LHCN-M2 (cell line): Measurements from ENCODE around the gene AFTPH. TPM values are rescaled to one million over a fixed set of nuclear protein-coding genes. Genes with fewer than 3 reads are reported as not detected.

Experiments used
- DNase-seq: peaks from one replicate; pipeline ENCODE4 v3.0.0-alpha.2; 2012; ENCODE audit warnings: low read depth
- total RNA-seq: library from RNA; depleted of rRNA; stranded (reverse); fragments of >200 nt; gene quantifications from 2 replicates; pipeline ENCODE4 v1.2.3, GENCODE V29; 2014; rRNA removed

Gene AFTPH
- total RNA-seq, 1 experiment from 2014 or later: 16.1 TPM

DNA sequence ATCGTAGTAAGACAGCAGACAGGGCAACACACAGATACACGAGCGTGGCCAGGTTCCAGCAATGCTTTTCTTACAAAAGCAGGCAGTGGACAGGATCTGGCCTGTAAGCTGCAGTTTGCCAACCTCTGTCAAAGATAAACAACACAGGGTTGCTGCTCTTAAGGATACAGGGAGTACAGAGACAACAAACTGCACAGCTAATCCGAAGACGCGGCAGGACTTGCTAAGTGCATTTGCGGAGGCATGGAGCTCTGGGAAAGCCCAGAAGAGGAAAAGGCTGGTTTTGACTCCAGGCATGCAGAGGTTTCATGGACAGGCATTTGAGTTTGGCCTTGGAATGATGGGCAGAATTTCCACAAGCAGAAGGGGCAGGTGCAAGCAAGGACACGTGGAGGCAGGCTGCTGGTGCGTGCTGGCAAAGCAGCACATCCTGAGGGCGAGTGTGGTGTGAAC lies 105.2 kb downstream of the AFTPH start:
- DNase-seq: no peak

DNA sequence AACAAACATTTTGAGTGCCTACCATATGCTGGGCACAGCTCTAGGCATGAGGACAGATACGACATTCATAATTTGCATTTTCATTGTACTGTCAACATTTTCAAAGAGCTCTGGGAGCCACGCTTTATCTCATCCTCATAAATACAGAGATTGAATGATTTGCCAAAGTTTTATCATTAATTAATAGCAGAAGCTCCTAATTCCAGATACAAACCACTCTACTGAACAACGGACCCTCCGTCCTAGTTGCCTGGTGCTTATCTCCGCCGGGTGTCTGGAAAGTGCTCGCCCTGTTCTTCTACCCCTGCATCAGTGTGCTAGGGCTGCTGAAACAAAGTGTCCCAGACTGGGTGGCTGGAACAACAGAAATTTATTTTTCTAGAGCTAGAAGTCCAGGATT lies 105.7 kb downstream of the AFTPH start:
- no peak for DNase-seq

GRCh38 chr2:64630752-64631151 lies 106.6 kb downstream of the AFTPH start:
- DNase-seq: no peak

DNA sequence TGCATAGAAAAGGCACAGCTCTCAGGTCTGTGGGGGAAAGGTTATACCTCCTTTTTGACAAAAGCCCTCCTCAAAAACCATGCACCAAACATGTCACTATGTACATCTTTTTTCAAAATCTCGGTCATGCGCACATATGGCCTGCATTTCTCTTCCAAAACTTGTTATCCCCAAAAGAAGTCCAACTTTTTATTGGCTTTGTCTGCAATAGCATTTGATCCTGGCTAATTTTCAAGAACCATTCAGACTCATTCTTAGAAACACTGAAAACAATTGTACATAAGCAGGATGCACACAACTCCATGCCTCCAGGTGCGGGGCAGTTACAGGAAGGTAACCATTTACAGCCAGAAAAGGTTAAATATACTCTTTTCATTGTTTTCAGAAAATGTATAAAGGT lies 107.6 kb downstream of the AFTPH start:
- no peak for DNase-seq

DNA sequence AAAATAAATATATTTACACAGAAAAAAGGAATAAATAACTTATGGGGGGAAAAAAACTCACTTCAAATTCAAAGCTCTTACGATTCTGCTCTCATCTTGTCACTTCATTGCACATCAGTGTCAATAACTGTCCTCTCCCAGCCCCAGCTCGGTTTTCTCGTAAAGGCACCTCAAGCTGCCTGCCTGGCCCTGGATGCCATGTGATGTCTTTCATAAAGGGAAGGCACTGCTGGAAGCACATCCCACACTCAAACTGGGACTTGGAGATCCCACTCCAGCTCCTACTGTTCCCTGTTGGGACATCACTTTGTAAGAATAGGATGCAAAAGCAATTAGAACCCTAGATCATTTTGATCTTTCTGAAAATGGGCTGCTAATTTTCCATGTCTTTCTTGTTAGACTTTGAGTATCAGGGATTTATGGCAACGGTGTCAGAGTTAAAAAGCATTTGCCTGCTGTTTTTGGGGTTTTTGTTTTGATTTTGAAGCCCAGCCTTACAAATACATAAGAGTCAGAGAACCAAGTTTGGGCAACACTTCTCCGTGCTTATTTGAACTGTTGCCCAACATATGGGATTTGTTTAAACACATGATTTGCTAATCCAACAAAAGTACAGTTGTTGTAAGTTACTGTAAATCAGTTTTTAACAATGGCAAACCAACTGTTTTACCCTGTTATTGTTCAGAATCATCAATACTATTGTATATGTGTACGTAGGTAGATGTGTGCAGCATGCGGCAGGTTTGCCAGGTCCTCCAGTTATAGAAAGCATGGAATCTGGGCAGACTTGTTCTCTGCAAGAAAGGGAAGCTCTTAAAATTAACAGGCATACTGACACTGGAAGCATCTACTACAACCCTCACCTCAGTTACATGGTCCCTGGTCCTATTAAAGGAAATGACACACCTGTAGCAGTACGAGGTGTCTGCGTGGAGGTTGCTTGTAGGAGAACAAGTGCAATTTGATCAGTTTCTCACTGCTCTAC lies 109.0 kb downstream of the AFTPH start:
- DNase-seq: no peak

DNA sequence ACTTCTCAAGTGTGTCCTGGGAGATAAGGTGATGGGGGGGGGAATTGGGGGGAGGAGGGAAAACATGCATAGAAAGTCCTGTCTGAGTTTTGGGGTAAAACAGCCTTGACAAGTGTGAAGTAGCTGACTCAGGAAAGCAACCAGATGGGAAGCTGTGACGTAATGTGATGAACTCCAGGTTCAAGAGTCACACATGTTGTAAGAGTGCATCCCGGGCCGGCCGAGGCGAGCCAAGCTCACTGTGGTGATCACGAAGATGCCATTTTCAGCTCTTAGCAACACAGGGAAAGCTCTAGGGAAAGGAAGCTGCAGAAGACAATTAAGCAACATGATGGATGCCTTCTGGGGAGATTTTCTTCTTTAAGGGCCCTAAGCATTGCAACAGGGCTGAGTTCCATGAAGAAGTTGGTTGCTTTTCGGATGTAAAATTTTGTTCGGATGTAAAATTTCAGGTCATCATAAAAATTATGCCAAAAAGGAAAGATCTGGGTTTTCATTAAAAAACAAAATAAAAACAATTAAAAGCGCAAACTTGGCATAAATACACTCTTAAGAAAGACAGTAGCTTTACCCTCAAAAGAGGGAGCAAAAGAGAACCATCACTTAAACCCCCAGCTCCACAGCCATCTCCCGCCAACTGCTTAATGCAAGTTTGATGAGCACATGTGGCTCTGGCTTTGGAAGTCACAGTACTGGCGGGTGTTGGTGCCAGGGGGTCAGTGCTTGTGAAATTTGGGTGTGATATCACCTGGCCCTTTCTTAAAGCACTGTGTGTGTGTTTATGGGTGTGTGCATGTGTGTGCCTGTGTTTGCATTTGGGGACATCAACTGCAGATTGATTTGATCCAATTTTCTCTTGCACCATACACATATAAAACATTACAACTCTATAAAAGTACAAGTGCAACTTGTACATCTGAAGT lies 110.5 kb downstream of the AFTPH start:
- no peak for DNase-seq

DNA sequence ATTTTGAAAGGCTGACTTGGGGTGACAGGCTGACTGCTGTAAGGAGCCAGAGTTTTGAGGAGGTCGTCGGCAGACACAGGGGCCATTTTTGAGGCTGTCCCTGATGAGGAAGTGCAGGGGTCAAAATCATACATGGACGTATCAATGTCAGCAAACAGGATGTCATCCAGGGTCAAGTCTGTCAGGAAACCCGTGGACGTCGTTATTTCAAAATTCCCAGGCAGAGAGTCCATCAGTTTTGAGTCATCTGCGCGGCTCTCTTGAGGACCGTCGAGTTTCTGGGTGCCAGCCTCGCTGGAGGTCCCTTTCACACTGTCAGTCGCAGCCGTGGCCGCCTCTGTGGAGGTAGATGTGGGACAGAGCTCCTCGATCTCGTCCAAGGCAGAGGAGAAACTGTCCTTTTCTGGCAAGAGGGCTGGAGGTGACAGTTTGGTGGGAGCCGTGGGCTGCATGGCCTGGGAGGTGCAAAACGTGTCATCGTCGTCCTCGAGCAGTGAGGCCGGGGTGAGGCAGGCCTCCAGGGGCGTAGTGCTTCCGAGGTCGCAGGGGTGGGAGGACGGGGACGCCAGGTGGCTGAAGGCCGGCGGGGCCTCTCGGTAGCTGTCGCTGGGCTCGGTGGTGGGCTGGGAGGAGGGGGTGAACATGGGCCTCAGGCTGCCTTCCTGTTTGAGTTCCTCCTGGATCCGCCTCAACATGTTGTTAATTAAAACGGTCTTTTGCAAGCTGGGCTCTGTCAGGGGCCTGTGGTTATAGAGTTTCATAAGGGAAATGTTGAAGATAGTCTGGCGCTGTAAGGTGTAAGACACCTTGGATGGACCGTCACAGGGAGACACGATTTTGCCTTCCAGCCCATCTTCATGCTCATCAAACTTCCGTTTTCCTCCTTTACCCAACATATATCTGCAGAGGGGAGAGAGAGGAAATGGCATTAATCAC lies 112.1 kb downstream of the AFTPH start:
- no peak for DNase-seq

DNA sequence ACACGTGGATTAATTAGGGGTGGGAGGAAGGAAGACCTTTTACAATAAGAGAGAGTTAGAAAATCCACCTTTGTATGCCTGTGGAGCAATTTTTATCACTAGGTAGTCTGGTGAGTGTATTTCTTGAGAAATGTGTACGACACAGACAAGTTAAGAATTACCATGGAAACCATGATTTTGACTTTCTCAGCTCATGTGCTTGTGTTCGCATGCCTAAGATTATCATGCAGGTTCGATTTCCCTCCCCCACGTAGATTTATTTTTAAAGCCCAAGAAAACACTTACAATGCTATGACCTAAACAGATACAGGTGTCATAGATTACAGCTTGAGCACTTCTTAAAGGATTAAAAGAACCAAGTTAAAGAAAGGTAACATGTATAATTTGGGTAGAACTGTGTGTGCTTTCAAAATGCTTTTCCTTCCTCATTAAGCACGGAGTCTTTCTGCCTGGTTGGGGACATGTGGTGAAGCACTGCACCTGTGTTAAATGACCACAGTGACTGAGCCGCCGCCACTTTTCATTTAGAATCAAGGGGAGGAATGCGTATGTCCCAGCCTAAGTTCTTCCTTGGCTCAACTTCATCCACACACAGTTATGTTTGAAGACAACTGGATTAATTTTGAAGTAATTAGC lies 113.0 kb downstream of the AFTPH start:
- no peak for DNase-seq

GRCh38 chr2:64637931-64638330 lies 113.8 kb downstream of the AFTPH start:
- DNase-seq: no peak

- no peak for DNase-seq
These were observed 114.5 kb downstream of the AFTPH start for GRCh38 chr2:64638502-64639120.

DNA sequence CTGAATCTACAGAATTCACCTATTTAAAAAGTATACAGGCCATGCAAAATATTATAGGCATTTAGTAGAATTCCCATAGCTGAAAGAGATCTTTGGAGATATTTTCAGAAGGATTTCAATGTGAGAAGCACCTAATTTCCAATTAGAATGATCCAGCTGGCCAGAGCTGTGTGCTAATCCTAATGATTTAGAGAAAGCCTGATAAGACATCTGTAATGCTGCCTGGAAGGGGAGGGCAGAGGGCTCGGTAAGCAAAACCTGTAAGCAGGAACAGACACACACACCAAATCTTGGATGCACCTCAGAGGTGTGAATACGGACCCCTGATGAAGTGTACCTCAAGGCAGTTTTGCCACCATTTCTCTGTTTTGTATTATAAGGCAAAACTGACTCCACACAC lies 115.6 kb downstream of the AFTPH start:
- no peak for DNase-seq

DNA sequence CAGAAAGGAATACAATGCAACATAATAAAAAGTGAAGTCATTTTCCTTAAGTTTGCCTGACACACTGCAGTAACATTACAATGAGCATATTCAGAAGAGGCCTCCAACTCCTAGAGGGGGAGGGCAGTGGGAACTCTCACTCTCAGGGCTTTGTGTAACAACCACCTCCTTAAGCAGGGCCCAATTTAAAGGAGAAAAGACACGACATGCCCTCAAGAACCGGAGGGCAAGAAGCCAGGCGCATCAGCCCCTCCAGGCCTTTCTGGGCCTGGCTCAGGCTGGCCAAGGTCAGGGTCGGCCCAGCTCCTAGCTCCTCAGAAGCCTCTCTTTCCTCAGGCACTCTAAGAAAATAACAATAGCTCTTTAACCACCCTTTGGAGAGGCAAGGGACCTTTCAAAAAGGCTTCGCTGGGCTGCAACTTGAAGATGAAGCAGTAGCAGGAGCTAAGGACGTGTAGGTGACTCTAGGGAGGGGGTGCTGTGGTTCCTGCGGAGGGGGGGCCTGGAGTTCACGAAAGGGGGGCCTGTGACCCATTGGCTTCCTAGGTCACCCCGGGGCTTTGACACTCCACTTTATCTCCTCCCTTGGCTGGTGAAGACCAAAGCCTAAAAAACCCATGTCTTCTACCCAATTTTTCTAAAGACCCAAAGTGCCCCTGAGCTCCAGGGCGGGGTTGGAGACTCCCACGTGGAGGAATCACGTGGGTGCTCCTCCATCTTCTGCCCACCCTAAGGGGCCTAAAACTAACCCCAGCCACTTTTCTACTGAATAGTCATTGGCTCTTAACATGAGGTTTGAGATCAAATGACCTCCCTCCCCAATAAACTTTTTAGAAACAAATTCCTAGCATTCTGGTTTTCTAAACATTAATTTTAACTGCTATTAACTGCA lies 116.3 kb downstream of the AFTPH start:
- no peak for DNase-seq

- DNase-seq: no peak
These were observed 117.5 kb downstream of the AFTPH start for GRCh38 chr2:64641599-64641998.

Other genes starting within 250 kb of the AFTPH start
- gene LGALSL, start 70.2 kb upstream of the AFTPH start, total RNA-seq: 0.17 and 0.26 TPM in 2 replicates
- gene SERTAD2, start 129.6 kb downstream of the AFTPH start, total RNA-seq: 13.1 and 17.3 TPM in 2 replicates